ENCODE data around the gene PIGS.

Gene PIGS

DNA sequence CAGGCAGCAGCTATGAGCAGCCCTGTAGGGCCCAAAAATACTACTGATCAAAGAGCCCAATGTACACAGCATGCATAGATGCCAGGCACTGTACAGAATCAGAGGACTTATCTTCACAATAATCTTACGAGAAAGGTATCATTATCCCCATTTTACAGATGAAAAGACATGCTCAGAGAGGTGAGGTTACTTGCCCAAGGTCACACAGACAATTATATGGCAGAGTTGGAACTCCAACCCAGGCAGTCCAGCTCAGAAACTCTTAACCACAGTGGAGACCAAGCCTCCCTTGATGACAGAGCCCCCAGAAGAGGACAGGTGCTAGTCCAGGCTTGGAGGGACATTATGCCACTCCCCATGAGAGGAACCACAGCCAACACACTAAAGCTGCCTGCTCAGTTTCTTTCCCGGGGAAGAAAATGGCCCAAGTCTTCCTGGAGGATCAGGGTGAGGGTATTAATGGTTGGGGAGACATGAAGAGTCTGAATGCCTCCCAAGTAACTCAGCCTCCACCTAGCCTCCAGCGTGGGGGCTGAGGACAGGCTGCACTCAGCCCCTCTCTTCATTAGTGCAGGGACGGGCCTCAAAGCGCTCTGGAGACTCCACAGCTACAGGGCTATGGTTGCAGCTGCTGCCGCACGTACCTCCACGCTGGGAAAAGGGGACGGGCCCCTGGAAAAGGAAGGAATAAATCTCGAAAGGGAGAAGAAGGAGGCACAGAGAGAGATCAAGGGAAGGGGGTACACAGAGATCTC is 19.7 kb downstream of the PIGS start:
- peak in 3 of 51 donors; percentile 10 to 50 (median 17) for DNase-seq

DNA sequence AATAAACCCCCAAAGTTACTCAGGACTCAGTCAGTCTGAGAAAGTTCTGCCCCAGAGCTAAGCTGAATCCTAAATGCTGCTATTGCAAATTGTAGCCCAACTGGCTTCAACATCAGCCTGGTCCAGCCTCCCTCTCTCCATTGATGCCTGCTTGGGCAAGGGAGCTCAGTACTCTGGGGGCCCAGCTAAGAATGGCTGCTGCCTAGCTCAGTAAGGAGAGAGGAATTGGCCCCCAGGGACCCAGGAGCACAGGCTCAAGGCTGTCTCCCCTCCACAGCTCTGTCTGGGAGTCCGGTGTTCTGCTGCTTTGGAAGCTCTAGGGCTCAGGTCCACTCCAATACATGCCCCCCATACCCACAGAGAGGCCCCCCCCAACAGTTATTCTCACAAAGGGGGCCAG is 20.5 kb downstream of the PIGS start:
- no peak for DNase-seq

DNA sequence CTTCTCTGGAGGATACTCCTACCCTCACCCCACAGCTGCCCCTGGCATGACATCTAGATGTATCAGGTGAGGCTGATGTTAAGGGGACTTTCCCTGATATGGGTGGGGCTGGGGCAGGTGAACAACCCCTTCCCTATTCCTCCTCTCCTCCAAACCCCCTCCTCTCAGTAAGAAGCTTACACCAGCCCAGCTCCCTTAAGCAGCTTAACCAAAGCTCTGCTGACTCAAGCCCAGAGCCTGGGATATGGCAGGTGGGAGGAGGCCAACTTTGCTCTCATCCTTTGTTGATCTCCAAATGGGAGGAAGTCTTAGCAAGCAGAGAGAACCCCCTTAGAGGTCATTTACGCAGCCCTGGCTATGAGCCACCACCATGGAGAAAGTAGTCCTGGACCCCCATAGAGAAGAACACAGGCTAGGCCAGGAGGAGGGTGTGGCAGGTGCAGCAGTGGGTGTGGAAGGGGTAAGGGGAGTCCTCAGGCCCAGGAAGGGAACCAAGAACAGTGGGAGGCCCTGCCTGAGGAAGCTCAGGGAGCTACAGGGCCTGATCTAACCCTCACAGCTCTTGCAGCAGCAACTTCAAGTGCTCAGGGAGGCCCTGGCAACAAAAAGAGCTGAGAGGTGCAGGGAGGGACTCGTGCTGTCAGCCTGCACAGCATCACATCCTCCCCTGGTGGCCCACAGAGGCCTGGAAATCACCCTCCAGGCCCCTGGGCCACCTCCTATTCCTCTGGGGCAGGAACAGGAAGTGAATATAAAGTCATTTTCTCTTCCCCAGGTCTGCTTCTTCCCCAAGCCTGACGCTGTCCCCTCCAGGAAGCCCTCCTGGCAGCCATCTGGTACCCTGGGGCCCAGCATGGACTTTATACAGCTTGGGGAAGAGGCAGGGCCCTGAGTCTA is 21.8 kb downstream of the PIGS start:
- DNase-seq = no peak

DNA sequence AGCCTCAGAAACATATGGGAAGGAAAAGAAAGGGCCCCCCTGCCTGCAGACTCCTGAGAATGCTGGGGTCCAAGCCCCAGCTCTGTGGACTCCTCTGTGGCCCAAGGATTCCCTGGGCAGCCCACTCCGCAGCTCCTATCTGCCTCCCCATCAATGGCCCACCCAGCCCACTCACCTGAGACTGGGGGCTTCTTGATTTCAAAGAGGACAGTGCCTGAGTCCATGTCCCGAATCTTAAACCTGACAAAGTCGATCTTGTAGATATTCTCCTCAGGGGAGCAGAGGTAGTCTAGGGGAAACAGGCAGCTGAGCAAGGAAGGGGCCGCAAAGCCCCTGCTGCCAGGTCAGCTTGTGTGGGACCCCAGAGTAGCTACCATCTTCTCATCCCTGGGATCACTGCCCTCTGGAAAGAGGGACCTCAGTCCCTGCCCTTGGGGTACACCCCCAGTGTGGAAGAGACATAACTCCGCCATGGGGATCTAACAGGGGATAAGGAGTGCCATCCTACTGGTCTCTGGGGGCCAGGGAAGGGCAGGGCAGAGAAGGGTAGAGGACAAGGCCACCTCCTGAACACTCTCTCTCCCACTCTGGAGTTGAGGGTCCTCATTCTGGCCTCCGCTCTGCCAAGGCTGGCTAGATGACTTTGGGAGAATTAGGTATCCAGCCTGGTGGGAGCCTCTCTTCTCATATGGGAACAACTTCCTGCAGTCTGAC is 22.8 kb downstream of the PIGS start:
- no peak for DNase-seq

DNA sequence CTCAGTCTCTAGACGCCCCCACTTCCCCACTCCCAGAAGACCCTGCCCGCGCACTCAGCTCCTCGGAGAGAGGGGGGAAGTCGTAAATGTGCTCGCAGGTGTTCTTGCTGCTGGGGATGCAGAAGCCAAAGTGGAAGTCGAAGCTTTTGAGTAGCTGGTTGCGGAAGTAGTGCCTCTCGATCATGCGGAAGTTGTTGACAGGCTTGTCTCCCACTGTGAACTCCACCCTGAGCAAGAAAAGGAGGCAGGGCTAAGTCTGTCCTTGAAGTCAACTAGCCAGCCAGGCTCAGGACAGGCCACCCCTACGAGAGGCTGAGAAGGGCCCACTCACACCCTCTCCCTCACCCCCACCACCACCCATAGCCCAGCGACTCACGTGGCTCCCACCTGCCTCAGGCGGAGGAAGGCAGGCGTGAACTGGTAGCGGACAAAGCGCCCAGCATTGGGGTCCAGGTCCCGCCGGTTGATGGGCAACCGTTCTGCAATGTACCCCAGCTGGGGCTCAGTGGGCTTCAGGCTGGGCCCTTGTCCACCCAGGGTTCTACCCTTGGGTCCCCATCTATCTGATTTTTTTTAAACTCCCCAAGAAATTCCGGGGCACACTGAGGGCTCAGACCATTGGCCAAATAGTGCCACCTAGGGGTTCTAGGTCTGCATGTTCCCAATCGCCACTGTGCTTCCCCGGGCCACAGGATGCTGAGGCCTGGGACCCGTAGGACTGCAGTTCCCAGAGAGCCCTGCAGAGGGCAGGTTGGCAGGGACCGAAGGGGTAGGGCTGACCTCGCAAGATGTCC is 23.5 kb downstream of the PIGS start:
- DNase-seq = peak in 42 of 51 donors; percentile 6 to 76 (median 44)

DNA sequence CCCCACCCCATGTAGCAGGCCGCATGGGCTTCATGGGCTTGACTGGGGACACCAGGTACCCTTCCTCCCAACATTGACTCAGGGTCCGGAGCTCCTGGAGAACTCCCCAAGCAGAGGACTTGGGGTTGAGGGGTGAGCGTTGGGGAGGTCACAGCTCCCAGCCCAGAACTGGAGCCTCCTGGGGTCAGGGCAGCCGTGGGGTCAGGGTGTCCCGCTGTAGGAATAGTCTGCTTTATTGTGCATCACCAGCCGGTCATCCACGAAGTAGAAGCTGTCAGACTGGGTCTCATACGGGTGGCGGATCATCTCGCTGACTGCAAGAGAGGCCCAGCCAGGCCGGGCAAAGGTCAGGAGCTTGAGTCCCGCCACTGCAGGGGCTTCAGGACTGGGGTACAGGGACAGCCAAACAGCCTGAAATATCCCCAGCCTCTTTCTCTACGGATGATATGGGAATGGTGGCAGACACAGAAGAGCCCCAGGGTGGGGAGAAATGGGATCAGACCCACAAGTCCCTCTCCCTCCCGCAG is 24.2 kb downstream of the PIGS start:
- no peak for DNase-seq

DNA sequence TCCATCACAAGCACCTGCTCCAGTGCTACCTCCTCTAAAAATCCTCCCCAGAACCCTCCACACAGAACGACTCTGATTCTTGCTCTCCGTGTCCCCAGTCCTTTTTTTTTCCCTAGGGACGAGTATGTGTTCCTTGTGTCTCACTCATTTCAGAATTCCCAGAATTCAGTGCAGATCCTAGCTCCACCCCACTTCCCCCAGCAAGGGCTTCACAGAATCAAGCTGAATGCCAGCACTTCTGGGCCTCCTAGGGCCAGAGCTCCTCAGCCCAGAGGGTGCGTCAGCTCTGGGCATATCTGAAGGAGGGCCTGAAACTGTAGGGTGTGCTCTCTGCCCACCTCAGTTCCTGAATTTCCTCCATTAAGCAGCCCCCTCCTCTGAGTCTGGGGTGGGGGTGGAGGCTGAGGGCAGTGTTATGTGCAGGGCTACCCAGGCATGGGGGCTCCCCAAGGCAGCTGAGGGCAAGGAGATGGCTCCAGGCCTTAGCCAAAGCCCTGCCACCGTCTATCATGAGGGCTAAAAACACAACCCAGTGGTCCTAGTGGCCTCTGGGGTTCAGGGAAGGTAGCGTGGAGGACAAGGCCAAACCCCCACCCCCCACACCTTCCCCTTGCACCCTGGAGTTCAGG is 25.4 kb downstream of the PIGS start:
- DNase-seq = no peak

DNA sequence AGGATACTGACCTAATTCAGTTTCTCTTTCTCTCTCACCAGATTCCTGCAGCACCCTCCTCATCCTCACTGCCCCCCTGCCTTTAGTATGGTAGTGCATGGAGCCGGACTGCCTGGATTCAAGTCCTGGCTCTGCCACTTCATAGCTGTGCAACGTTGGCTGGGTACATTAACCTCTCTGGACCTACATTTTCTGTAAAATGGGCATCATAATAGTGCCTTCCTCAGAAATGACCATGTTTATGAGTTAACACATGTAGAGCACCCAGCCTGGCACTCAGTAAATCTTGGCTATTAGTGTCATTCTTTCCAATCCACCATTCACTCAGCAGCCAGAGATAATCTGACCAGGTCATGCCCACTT is 26.2 kb downstream of the PIGS start:
- no peak for DNase-seq

DNA sequence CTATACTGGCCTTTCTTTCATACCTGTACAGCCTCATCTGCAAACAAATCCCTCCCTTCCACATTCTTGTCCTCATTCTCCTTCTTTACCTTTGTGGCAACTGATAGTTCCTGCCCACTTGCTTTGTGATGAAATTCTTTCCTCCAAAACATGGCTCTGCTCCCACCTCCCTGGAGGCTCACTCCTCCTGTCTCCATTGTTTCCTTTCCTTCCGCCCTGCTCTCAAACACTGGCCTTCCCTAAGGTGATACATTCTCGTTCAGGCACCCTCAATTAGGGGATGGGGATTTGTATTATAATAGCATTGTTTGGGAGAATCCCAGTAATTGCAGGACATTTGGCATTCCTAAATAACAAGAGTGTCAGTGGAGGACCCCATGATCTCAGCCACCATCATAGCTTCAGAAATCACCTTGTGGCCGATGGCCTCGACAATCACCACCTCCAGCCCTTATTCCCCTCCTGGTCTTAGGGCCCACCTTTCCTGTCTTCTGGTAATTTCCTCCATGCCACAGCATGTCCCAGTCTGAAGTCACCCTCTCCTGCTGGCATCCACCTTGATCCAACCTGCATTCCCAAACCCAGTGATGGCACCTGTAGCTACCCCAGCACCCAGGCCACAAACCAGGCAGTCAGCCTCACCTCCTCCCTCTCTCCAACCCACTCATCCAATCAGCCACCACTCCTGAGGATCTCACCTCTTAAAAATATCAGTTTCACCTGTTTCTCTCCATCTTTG is 26.8 kb downstream of the PIGS start:
- no peak for DNase-seq

DNA sequence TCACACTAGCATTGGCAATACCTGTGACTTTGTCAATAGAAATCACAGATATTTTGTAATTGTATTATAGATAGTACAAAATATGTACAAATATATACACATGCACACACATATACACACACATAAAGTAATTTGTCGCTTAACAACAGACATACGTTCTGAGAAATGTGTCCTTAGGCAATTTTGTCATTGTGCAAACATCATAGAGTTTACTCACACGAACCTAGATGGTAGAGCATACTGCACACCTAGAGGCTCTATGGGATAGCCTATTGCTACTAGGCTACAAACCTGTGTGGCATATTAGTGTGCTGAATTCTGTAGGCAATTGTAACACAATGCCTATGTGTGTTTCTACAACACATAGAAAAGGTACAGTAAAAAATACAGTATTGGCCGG is 29.9 kb downstream of the PIGS start:
- no peak for DNase-seq

DNA sequence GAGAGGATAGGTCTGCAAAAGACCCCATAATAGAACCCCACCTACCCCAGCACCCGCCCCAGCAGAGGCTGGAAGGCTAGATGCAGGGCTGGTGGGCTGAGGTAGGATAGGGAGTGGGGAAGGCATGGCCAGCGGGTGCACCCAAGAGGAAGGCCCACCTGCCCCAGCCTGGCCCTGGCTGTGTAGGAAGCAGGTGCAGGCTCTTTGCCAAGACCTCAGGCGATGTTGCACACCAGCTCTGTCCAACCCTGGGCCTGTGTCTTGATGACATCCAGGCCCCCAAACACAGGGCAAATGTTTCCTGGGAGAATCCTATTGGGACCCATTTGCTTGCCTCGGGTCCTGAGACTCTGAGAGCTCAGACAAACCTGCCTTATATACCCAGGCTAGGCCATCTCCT is 31.1 kb downstream of the PIGS start:
- DNase-seq = no peak

DNA sequence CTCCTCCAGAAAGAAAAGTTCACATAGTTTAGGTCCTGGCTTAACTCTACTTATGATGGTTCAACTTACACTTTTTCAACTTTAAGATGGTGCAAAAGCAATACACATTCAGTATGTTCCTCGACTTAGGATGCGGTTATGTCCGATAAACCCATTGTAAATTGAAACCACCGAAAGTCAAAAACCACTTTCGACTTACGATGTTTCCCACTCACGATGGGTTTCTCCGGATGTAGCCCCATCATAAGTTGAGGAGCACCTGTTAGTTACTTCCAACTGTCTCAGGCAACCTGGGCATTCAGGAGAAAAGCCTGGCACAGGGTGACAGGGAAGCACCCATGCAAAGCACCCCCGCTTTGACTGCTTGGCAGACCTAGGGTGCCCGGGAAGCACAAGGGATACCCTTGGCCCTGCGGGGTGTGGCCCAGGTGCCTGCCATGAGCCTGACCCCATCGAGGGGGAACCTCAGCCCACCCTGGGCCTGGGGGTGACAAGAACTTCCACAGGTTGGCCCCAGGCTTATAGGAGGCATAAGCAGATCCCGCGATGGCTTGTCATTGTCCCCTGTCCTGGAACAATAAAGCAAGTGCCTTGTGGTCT is 32.9 kb downstream of the PIGS start:
- DNase-seq = no peak

DNA sequence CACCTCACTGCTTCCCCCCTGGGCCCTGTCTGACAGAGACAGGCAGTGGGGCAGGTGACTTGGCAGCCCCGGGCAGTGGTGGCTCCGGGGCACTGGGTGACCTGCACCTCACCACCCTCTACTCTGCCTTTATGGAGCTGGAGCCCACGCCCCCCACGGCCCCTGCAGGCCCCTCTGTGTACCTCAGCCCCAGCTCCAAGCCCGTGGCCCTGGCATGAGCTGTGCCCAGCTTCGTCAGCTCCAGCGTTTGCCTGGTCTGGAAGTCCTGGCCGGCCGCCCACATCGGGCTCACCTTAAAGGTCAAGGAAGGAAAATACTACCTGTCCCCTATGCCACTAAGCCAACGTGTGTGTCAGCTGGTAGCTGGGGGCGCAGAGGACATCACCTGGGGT is 34.1 kb downstream of the PIGS start:
- DNase-seq = no peak

DNA sequence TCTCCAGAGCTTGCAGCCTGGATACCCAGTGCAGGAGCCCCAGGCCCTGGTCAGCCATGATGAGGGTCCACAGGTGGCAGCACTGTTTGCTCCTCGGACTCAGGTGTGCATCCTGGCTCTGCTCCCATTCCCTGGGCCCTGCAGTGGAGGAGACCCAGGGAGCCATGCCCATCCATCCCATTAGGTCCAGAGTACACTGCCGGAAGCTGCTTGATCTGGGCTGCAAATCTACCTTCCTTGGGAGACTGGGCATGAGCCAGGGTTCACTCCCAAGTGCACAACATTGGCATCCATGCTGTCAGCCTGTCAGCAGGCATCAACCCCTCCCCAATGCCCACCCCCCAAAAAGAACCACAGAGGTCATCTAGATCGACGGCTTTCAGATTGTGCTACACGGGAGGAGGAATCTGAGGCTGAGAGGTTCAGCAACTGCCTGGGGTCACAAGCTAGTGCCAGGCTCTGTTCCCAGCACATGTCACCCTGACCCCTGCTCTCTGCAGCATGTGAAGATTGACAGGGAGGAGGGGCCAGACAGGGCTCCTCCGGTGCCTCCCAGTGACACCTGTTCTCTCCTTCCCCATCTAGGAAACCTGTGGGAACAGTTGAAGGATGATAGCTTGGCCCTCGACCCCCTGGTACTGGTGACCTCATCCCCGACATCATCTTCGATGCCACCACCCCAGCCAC is 34.6 kb downstream of the PIGS start:
- DNase-seq = no peak

DNA sequence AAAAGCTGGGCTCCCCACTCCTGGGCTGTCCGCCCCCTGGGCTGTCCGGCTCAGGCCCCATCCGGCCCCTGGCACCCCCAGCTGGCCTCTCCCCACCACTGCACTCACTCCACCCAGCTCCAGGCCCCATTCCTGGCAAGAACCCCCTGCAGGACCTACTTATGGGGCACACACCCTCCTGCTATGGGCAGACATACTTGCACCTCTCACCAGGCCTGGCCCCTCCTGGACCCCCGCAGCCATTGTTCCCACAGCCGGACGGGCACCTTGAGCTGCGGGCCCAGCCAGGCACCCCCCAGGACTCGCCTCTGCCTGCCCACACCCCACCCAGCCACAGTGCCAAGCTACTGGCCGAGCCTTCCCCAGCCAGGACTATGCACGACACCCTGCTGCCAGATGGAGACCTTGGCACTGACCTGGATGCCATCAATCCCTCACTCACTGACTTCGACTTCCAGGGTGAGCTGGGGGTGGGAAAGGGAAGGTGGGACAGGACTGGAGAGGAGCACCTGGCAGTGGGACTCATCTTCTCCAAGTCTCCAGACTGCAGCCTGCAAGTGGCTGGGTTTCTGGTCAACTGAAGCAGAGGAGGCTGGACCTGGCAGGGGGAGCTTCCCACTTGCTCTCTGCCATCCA is 36.5 kb downstream of the PIGS start:
- DNase-seq = no peak

DNA sequence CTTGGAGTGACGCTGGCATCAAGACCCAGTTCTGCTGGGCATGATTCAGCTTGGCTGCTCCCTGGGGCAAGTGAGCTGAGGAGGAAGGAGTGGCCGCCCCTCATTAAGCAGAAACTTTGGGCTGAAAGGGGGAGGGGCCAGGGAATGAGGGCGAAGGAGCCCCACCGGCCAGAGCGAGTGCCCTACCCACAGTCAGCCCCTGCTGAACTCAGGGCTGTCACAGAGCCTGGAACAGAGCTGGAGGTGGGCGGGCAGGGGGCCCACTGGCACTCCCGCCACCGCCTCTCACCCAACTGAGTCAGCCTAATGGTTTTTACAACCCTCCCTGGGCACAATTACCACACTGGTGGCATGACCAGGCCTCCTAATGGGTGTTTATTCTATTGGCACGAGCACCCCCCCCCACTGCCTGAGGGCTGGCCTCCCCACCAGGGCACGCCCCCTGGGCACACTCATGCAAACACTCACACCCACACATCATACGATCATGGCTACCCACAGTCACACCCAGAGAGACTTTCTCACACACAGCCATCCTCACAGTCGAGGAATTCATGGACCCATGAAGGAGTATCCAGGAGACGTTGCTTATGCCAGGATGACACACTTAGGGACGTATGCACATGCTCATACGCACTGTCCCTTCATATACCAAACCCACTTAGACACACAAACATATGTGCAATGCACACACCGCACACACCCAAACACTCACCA is 38.1 kb downstream of the PIGS start:
- DNase-seq = no peak

DNA sequence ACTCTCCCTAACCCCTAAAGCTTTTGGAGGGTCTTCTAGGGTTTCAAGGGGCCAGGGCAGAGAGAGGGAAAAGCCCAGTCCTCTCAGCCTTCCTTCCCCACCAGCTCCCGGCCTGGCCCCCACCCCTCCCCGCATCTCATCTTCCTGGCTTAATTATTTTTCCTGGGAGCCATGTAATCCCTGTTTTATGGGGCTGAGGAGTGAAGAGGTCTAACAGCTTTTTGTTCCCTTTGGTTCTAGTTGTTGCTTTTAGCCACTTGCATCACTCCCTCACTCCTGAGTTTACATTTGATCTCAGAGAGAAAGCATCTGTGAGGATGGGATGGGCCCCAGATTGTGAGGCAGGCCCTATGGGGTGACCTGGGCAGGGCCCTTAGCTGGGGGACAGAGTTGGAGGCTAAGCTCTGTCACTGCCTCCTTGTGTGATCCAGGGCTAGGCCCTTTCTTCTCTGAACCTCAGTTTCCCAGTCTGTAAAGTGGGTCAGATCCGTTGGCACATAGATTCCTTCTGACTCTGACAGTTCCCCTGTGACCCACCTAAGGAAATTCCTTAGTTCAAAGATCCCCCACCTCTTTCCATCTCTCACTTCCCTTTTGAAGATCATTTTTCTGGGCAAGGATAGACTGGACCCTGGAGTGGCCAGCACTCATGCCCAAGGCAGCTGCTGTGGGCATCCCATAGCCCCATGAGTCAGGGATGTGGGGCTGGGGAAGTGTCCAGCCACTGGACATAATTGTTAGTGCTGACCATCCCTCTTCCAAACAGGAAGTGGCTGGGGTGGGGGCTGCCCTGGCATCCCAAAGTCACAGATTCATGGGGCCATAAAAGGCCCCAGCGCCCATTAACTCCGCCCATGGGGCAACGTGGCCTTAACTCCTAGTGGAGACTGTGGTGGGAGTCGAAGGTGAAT is 39.0 kb downstream of the PIGS start:
- DNase-seq = no peak
